SK-N-SH (cell line): ENCODE data around the gene WDR87. TPM values are rescaled to one million over a fixed set of nuclear protein-coding genes. Genes with fewer than 3 reads are reported as not detected.

Source experiments
- CTCF ChIA-PET: fragments of 300-600, 350-600 bp; formaldehyde crosslinking; extraction: SDS; loops from one replicate; lab custom pipeline; 2021; lab: Yijun Ruan, JAX
- POLR2A ChIA-PET: fragments of 350-600 bp; sonication (Branson Sonifier 250); formaldehyde crosslinking; extraction: SDS; loops from one replicate; lab custom pipeline; 2020; ENCODE audit warnings: antibody characterized with exemption, inconsistent platforms; lab: Yijun Ruan, JAX
- DNase-seq: peaks from one replicate; pipeline ENCODE4 v3.0.0; 2012
- H2AFZ ChIP-seq: fragments of 200-600 bp; sonication (generic); 2 replicates; pipeline ENCODE4 v1.8.1; 2016; ENCODE audit warnings: antibody characterized with exemption, mild to moderate bottlenecking, low read depth
- H3F3A ChIP-seq: fragments of 200-600 bp; sonication (generic); replicated peaks from 2 replicates; pipeline ENCODE3; 2016; ENCODE audit warnings: antibody characterized with exemption, mild to moderate bottlenecking; ENCODE audit not compliant: insufficient read depth
- H3K27ac ChIP-seq, 2 experiments: fragments of 200-500 bp in 1 of 2; fragments of 200-600 bp in 1 of 2; sonication (Bioruptor generic) in 1 of 2; sonication (generic), shearing (Covaris generic) in 1 of 2; 2 replicates each; pipeline versions ENCODE4 v1.5.1 to v1.6.1; 2014 to 2016; ENCODE audit warnings: low read depth in 2 of 2, inconsistent platforms in 1 of 2, low read length in 1 of 2, mild to moderate bottlenecking in 1 of 2, mixed read lengths in 1 of 2
- H3K27me3 ChIP-seq: fragments of 200-600 bp; sonication (generic), shearing (Covaris generic); 2 replicates; pipeline ENCODE4 v1.6.1; 2016; ENCODE audit warnings: mixed run types; ENCODE audit not compliant: insufficient read depth
- H3K36me3 ChIP-seq, 2 experiments: fragments of 200-500 bp in 1 of 2; fragments of 200-600 bp in 1 of 2; sonication (Bioruptor generic) in 1 of 2; sonication (generic) in 1 of 2; replicated peaks in 1 of 2; 2 replicates each; pipeline versions ENCODE3 to v1.5.1; 2014 to 2016; ENCODE audit warnings: low read length in 1 of 2, mild to moderate bottlenecking in 1 of 2; ENCODE audit not compliant: insufficient read depth in 2 of 2, control insufficient read depth in 1 of 2
- H3K4me1 ChIP-seq, 2 experiments: fragments of 200-500 bp in 1 of 2; fragments of 200-600 bp in 1 of 2; sonication (Bioruptor generic) in 1 of 2; sonication (generic), shearing (Covaris generic) in 1 of 2; 2 replicates each; pipeline versions ENCODE4 v1.5.1 to v1.6.1; 2014 to 2016; ENCODE audit warnings: low read depth in 1 of 2, low read length in 1 of 2, mixed run types in 1 of 2; ENCODE audit not compliant: insufficient read depth in 2 of 2, control insufficient read depth in 1 of 2
- H3K4me2 ChIP-seq: fragments of 200-600 bp; sonication (generic), shearing (Covaris generic); 2 replicates; pipeline ENCODE4 v1.6.1; 2017; ENCODE audit warnings: mixed run types
- H3K4me3 ChIP-seq, 2 experiments: fragments of 200-500 bp in 1 of 2; fragments of 200-600 bp in 1 of 2; sonication (Bioruptor generic) in 1 of 2; sonication (generic), shearing (Covaris generic) in 1 of 2; 2 replicates each; pipeline versions ENCODE4 v1.5.1 to v1.8.1; 2014 to 2016; ENCODE audit warnings: low read depth in 2 of 2, inconsistent platforms in 1 of 2, low read length in 1 of 2, mild to moderate bottlenecking in 1 of 2, mixed read lengths in 1 of 2, moderate library complexity in 1 of 2
- H3K79me2 ChIP-seq: fragments of 200-600 bp; sonication (generic); 2 replicates; pipeline ENCODE4 v1.8.1; 2017; ENCODE audit warnings: mild to moderate bottlenecking; ENCODE audit not compliant: insufficient read depth
- H3K9ac ChIP-seq: fragments of 200-600 bp; sonication (generic); 2 replicates; pipeline ENCODE4 v1.6.1; 2017; ENCODE audit warnings: mixed run types
- H3K9me2 ChIP-seq: fragments of 200-600 bp; sonication (generic); 2 replicates; pipeline ENCODE4 v1.6.1; 2017; ENCODE audit warnings: mixed run types
- H3K9me3 ChIP-seq: fragments of 200-600 bp; sonication (generic); 2 replicates; pipeline ENCODE4 v1.6.1; 2017; ENCODE audit warnings: mixed run types, mild to moderate bottlenecking, moderate library complexity
- H4K20me1 ChIP-seq: fragments of 200-600 bp; sonication (generic); 2 replicates; pipeline ENCODE4 v1.6.1; 2017; ENCODE audit warnings: mild to moderate bottlenecking, mixed run types; ENCODE audit not compliant: insufficient read depth
- MEF2A ChIP-seq: IDR thresholded peaks from 2 replicates; pipeline ENCODE4 v1.4.0; 2012; ENCODE audit warnings: low read depth, borderline replicate concordance
- MXI1 ChIP-seq: IDR thresholded peaks from 2 replicates; pipeline ENCODE4 v1.6.1; 2012; ENCODE audit warnings: mild to moderate bottlenecking, low read depth, low read length, improper control_type of control experiment
- NFIC ChIP-seq: IDR thresholded peaks from 2 replicates; pipeline ENCODE4 v1.4.0; 2012; ENCODE audit warnings: borderline replicate concordance
- POLR2AphosphoS5 ChIP-seq: IDR thresholded peaks from 2 replicates; pipeline ENCODE4 v1.6.1; 2012; ENCODE audit warnings: low read depth, low read length
- RAD21 ChIP-seq: IDR thresholded peaks from 2 replicates; pipeline ENCODE4 v1.6.1; 2012; ENCODE audit warnings: mild to moderate bottlenecking, low read length
- RFX5 ChIP-seq: IDR thresholded peaks from 2 replicates; pipeline ENCODE4 v1.6.1; 2012; ENCODE audit warnings: mild to moderate bottlenecking, improper control_type of control experiment, low read length
- RXRA ChIP-seq: IDR thresholded peaks from 2 replicates; pipeline ENCODE4 v1.4.0; 2012; ENCODE audit warnings: low read depth, mild to moderate bottlenecking, borderline replicate concordance
- YY1 ChIP-seq: IDR thresholded peaks from 2 replicates; pipeline ENCODE4 v1.4.0; 2012; ENCODE audit warnings: low read depth, mild to moderate bottlenecking
- WGBS: methylation state at CpG from one replicate; pipeline ENCODE4 v1.1.6; 2017; ENCODE audit warnings: low lambda C conversion rate; 5-methylcytosine and 5-hydroxymethylcytosine counted together
- polyA plus RNA-seq, 3 experiments: library from polyadenylated mRNA; depleted of rRNA; stranded (reverse); fragments of >200 nt; gene quantifications; 2 replicates each; pipeline ENCODE4 v1.2.3, GENCODE V29; 2012
- TF ChIP-seq, protein P1 (sequence below): IDR thresholded peaks from 2 replicates; pipeline ENCODE4 v1.4.0; 2012; ENCODE audit warnings: low read depth, borderline replicate concordance
- TF ChIP-seq, protein P2 (sequence below): IDR thresholded peaks from 2 replicates; pipeline ENCODE4 v1.6.1; 2012; ENCODE audit warnings: mild to moderate bottlenecking, low read depth, low read length, moderate library complexity
- TF ChIP-seq, protein P3 (sequence below): fragments of 150-350 bp; IDR thresholded peaks from 2 replicates; pipeline ENCODE4 v1.6.1; 2016; ENCODE audit warnings: mild to moderate bottlenecking, low read depth, low read length
- TF ChIP-seq, protein P4 (sequence below): IDR thresholded peaks from 2 replicates; pipeline ENCODE4 v1.4.0; 2012; ENCODE audit warnings: low read depth

WDR87 gene
- polyA plus RNA-seq, 1 of the 3 experiments (the other 2 are of a cell fraction) = not detected

DNA sequence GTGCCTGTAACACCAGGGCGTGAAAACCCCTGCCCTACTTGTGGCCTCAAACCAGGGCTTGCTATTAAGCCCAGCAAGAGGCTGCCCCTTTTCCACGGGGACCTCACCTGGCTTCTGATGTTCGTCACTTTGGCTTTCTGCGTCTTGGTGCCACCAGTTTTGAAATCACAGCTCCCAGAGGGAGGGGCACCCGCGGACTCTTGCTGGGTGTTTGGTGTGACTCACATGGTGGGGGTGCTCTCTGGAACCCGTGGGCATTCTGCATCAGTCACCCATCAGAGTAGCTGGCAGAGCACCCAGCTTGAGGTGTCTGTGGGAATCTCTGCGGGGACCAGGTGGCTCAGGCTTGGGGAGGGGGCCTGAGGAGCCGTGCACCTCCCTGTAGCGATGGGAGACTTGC, 19.9 kb upstream of the WDR87 start:
- Histone ChIP-seq H3K4me1 (peaks cover 0 to 2% of the 10 kb centered on the region in 2 experiments; a peak in 1 of 4 replicates), H3K9ac (no peak overlapping the region), H3K9me3 (no peaks in the 10 kb centered on the region), H3K4me2 (no peak overlapping the region), H3K27ac (no peak overlapping the region), H3F3A (peaks cover 3% of the 10 kb centered on the region), H4K20me1 (peaks cover 9% of the 10 kb centered on the region; the same call in 1 of the 2 replicates), H2AFZ (no peak overlapping the region), H3K4me3 (no peak overlapping the region), H3K27me3 (no peaks in the 10 kb centered on the region), H3K36me3 (peaks cover 0 to 17% of the 10 kb centered on the region in 2 experiments), H3K9me2 (no peaks in the 10 kb centered on the region), H3K79me2 (peaks cover 99% of the 10 kb centered on the region)
- no peak for DNase-seq
- TF ChIP-seq NFIC (no peak), RXRA (no peak), RFX5 (no peak), MEF2A (no peak), MXI1 (no peak), POLR2AphosphoS5 (no peak), RAD21 (no peak), YY1 (no peak)
- TF ChIP-seq, protein P1, sequence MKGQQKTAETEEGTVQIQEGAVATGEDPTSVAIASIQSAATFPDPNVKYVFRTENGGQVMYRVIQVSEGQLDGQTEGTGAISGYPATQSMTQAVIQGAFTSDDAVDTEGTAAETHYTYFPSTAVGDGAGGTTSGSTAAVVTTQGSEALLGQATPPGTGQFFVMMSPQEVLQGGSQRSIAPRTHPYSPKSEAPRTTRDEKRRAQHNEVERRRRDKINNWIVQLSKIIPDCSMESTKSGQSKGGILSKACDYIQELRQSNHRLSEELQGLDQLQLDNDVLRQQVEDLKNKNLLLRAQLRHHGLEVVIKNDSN = no peak
- TF ChIP-seq, protein P2, sequence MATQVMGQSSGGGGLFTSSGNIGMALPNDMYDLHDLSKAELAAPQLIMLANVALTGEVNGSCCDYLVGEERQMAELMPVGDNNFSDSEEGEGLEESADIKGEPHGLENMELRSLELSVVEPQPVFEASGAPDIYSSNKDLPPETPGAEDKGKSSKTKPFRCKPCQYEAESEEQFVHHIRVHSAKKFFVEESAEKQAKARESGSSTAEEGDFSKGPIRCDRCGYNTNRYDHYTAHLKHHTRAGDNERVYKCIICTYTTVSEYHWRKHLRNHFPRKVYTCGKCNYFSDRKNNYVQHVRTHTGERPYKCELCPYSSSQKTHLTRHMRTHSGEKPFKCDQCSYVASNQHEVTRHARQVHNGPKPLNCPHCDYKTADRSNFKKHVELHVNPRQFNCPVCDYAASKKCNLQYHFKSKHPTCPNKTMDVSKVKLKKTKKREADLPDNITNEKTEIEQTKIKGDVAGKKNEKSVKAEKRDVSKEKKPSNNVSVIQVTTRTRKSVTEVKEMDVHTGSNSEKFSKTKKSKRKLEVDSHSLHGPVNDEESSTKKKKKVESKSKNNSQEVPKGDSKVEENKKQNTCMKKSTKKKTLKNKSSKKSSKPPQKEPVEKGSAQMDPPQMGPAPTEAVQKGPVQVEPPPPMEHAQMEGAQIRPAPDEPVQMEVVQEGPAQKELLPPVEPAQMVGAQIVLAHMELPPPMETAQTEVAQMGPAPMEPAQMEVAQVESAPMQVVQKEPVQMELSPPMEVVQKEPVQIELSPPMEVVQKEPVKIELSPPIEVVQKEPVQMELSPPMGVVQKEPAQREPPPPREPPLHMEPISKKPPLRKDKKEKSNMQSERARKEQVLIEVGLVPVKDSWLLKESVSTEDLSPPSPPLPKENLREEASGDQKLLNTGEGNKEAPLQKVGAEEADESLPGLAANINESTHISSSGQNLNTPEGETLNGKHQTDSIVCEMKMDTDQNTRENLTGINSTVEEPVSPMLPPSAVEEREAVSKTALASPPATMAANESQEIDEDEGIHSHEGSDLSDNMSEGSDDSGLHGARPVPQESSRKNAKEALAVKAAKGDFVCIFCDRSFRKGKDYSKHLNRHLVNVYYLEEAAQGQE = no peak
- TF ChIP-seq, protein P3, sequence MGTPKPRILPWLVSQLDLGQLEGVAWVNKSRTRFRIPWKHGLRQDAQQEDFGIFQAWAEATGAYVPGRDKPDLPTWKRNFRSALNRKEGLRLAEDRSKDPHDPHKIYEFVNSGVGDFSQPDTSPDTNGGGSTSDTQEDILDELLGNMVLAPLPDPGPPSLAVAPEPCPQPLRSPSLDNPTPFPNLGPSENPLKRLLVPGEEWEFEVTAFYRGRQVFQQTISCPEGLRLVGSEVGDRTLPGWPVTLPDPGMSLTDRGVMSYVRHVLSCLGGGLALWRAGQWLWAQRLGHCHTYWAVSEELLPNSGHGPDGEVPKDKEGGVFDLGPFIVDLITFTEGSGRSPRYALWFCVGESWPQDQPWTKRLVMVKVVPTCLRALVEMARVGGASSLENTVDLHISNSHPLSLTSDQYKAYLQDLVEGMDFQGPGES = no peak
- TF ChIP-seq, protein P4, sequence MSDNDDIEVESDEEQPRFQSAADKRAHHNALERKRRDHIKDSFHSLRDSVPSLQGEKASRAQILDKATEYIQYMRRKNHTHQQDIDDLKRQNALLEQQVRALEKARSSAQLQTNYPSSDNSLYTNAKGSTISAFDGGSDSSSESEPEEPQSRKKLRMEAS = no peak
- WGBS = 96% methylated on average over 9 of the region's 10 CpGs
- POLR2A ChIA-PET = no interaction called here
- CTCF ChIA-PET = interaction anchor here (2.7 kb wide), 1 partner anchor 24 kb away, joined by 10 read pairs; no protein-coding TSS in a partner anchor
